Stimulated activated CD4-positive, alpha-beta T cell treated with anti-CD3 and anti-CD28 coated beads, Interleukin-4, amount 100 ng/mL, for 24 hours (primary cell): ENCODE measurements around the gene SUN3.
A peak's percentile ranks its signal among the peaks of the same experiment; 100 is the strongest.
"Not testable (repeated sequence)": the region's sequence is repeated elsewhere in the genome, so short reads cannot be mapped to it uniquely, and the experiment has no call there.

ENCODE experiments used
- DNase-seq: peaks from one replicate; pipeline ENCODE4 v3.0.0-alpha.2; 2020

The SUN3 gene

DNA sequence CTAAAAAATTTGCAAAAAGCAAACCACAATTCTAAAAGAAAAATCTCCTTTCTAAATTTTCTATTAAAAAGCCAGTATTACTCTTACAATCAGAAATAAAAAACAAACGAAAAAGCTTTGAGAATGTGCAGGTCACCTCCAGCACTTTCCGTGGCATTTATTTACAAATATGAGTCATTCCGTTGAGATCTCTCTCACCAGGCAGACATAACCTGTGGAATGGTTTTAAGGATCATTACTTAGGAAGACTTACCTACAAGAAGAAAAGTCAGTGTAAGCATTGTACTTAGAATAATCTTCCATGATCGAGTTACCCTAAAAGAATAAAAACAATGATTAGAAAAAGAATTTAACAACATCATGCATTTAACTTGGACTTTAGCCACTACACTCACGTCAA lies 3.3 kb downstream of the SUN3 start:
- DNase-seq = no peak

DNA sequence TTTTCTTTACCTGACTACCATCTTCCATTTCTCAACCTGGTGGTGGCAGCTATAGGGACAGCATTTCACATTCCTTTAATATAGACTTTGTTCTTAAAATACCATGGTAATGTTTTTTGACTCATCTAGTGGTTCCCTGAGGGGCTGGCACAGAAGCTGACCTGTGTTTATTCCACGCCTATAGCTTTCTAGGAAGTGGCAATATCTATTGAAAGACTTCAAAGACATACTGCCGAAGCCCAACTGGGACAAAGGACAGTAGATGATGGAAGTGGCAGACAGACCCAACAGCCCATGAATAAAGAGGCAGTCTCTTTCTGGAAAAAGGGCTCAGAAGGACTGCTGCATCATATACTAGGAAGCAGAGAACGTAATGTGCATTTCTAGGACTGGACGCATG lies 11.2 kb downstream of the SUN3 start:
- no peak for DNase-seq

DNA sequence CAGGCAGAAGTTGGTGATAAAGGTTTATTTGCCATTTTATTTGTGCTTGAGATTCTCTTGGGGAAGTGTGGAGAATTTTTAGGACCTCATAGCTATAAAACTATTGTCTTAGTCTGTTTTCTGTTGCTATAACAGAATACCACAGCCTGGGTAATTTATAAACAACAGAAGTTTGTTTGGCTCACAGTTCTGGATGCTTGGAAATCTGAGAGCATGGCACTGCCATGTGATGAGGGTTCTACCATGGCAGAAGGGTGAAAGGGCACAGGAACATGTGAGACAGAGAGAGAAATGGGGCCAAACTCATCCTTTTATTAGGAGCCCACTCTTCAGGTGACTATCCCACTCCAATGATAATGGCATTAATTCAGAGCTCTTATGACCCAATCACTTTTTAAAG lies 12.3 kb downstream of the SUN3 start:
- DNase-seq = no peak

DNA sequence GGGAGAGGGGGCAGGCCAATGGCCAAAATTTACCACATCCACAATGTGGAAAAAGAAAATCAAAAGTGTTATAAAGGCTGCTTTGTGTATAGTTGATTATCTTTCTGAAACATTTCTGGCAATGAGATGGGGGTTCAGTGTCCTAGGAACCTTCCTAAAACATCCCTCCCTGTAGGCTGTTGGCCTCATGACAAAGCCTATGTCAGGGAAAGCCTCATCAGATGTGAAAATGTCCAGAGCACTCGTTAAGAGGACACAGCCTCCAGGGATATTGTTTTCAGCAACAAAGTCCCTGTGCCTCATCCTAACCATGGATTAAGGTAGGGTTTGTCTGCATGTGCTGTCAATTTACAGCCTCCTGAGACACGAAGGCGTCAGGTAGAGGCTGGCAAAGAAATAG lies 17.0 kb downstream of the SUN3 start:
- DNase-seq = no peak

DNA sequence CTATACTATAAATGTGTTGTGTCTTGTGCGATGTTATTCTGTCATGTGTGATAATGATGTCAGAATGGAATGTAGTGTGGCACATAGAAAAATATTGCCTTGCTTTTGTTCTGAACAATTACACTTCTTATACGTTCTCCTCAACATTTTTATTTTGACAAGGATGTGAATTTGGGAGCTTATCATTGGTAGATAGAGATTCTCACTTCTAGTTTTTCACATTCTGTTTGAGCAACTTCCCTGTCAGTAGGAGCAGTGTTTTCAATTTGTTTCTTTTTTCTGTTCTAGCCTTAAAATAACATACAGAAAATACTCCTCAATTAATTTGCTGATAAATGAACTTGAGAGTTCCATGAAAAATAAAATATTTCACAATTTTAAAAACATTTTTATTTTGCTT lies 17.6 kb downstream of the SUN3 start:
- no peak for DNase-seq

DNA sequence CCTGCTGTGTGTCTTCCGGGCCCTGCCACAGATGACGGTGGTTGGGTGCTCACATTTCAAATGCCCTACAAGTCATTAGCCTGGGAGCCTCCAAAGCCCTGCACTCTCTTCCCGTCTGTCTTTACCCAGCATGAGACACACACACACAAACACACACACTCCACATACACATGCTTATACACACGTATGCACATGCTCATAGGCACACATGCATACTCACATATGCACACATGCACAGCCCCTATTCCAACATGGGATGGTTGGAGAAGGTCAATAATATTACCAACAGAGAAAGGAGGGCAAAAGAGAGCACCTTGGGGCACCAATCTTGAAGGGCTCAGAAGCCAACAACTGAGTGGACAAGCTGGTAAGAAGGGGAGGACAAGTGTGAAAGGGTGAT lies 19.0 kb downstream of the SUN3 start:
- DNase-seq = no peak

DNA sequence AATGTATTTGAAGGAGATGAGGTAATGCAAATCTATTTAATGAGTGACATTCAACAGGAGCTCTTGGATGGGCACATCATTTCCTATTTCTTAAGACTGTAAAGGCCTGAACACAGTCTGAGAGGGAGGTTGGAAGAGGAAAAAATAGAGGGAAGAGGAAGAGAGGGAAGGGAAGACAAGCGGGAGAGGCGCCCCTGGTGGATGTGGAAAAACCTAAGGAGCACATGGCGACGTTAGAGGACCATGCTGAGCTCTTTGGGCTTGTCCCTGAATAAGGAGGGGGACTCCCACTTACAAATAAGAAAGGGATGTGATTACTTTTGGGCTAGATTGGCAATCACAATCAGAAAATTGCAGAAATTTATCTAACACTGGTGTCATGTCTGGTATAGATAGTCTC lies 19.6 kb downstream of the SUN3 start:
- no peak for DNase-seq

DNA sequence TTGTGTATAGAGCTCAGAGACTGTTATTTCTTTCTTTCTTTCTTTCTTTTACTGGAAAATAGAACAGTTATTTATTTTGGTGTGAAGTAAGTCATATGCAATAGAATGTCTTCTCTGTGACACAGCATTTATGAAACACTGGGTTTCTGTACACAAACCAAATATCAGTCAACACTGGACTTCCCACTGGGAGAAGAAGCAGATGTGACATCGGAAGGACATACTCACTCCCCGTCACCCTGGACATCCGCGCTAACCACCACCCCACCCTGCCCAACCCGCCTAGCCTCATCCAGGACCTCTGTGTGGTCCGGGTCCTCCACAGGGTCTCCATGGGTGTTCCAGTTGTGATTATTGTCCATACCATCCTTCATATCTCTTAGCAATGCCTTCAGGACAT lies 22.0 kb downstream of the SUN3 start:
- no peak for DNase-seq

DNA sequence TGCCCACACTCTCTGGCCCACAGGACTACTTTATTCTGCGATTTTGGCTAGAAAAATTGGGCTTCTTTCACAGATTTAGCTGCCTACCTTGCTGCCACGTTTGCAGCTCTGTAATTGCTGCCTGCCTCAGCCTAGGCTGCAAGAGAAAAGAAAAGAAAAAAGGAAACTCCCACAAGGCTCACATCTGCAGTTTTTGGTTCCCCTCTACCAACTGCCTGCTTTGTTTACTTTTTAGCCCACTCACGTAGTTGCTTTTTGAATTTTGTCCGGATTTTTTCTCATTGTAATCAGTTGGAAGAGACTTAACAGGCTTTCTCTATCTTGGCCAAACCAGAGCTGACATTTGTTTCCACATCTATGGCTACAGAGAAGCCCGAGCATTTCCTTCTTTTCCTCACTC lies 24.3 kb downstream of the SUN3 start:
- no peak for DNase-seq

DNA sequence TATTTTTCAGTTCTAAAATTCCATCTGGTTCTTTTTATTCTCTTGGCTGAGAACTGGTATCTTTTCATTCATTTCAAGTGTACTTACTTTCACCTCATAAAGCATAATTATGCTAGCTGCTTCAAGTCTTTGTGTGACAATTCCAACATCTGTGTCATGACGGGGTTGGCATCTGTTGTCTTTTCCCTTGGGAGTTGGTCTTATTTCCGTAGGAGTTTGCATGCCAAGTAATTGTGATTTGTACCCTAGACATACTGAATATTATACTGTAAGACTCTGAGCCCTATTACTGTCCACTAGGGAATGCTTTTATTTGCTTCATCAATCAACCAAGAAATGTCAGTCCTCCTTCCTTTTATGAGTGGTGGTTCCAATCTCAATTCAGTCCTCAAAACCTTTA lies 24.9 kb downstream of the SUN3 start:
- DNase-seq = no peak

DNA sequence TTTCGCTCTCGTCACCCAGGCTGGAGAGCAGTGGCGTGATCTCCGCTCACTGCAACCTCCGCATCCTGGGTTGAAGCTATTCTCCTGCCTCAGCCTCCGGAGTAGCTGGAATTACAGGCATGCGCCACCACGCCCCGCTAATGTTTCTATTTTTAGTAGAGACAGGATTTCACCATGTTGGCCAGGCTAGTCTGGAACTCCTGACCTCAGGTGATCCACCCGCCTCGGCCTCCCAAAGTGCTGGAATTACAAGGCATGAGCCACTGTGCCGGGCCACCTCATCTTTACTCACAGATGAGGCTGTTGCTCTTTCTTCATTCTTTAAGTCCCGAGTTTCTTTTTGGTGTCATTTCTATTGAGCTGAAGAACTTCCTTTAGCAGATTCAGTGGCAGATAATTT lies 28.7 kb downstream of the SUN3 start:
- not testable (repeated sequence) for DNase-seq

DNA sequence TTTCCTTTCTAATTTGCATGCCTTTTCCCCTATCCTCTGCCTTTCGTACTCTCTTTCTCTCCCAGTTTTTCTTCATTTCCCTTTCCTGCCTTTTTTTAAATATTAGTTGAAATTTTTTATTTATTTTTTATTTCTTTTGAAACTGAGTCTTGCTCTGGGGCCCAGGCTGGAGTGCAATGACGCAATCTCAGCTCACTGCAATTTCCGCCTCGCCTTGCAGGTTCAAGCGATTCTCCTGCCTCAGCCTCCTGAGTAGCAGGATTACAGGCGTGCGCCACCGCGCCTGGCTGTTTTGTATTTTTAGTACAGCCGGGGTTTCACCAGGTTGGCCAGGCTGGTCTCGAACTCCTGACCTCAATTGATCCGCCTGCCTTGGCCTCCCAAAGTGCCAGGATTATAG lies 29.5 kb downstream of the SUN3 start:
- DNase-seq = no peak

DNA sequence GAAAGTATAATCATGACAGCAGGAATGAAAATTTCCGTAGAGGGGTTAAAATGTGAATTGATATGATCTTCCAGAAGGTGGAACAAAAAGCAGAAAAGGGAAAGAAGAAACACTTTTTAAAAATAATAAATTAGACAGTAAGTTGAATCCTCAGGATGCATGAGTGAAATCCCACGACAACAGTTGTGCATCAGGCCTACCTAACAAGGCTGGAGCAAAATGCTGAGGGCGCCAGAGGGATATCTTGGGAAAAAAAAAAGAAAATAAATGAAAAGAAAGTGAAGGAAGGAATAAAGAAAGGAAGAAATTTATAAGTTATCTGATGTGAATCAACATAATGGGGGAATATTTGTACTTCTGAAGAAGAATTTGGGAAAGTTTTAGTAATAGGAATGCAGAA lies 36.5 kb downstream of the SUN3 start:
- DNase-seq = no peak

DNA sequence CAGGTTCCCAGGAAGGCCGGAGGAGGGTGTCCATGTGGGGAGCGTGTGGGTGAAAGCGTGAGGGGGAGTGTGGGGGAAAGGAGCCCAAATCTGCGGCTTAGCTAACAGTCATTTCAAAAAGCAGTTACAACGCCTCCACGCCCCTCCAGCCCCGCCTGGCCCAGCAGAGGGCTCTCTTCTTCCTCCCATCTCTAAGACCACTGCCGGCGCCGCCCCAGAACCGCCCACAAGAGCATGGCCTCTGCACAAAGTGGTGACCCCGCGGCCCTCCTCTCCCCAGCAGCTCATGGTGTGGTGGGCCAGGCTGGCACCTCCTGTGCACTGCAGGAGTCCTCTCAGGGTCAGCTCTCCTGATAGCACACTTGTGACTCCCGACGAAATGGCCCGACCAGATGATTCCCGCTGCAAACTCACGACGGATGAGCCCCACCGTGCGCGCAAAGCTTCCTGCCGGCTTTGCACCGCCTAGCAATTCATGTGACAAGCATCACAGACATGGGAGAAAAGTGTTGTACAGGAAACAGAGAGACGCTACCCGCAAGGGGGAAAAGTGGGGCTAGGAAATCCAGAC lies 37.1 kb downstream of the SUN3 start:
- peak; percentile 84 for DNase-seq

DNA sequence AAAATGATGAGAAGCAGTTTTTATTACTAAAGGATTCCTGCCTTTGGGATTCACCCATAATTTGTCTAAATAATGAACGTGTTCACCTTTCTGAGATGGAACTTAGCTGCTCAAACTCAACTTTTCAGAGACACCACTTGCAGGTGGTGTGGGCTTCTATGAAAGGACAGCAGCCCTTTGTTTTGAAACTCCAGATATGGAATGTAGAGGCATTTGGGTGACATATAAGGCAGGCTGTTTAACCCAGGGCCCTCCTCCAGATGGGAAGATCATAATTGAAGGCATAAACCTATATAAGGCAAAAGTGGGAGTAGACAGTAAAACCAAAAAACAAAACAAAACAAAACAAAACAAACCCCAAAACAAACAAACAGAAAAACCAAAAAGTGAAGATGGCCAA lies 37.6 kb downstream of the SUN3 start:
- DNase-seq = no peak

DNA sequence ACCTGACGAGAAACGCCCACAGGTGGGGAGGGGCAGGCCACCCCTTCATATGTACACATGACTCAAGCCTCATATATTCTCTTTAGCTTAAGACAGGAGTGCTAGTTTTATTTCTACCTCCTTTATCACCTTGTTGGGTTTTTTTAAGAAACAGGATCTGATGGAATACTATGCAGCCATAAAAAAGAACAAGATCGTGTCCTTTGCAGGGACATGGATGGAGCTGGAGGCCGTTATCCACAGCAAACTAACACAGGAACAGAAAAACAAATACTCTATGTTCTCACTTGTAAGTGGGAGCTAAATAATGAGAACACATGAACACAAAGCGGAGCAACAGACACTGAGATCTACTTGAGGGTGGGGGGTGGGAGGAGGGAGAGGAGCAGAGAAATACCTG lies 38.3 kb downstream of the SUN3 start:
- no peak for DNase-seq

DNA sequence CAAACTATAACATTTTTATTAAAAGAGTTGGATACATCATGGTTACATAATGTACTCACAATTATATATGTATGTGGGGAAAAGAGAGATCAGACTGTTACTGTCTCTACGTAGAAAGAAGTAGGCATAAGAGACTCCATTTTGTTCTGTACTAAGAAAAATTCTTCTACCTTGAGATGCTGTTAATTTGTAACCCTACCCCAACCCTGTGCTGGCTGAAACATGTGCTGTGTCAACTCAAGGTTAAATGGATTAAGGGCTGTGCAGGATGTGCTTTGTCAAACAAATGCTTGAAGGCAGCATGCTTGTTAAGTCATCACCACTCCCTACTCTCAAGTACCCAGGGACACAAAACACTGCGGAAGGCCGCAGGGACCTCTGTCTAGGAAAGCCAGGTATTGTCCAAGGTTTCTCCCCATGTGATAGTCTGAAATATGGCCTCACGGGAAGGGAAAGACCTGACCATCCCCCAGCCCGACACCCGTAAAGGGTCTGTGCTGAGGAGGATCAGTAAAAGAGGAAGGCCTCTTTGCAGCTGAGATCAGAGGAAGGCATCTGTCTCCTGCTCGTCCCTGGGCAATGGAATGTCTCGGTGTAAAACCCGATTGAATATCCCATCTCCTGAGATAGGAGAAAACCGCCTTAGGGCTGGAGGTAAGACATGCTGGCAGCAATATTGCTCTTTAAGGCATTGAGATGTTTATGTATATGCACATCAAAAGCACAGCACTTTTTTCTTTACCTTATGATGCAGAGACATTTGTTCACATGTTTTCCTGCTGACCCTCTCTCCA lies 39.1 kb downstream of the SUN3 start:
- DNase-seq = not testable (repeated sequence)

DNA sequence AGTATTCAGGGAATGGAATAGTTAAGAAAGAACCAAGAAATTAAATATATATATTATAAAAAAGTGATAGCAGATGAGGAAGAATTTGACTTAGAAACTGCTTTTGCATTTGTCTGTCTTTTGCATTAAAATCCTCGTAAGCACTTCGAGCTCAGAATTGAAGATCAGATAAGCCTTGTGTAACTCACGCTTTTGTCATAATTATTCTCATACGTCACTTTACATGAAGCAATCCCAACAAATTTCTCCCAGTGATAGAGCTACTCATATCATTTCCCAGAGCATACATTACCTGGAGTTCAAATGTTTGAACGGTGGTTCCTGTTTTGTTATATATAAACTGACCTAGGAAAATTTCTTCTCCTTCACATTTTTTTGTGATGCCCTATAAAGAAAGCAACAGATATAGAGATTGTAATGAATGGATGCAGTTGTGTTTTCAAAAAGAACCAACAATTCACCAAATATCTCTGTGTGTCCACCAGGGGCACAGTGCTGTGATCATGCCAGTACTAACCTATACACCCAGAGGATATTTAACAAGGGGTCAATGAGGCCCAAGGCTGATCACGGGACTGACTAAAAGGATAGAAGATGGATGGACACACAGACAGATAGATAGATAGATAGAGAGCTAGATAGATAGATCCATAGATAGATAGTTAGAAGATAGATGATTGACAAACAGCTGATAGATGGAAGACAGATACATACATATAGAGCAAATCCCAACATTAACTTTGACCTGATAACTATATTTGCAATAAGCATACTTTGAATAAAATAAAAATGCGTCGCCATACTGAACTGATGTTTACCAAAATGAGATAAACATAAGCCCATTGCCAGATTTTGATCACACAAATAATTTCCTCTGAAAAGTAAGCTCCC lies 40.2 kb downstream of the SUN3 start:
- no peak for DNase-seq

DNA sequence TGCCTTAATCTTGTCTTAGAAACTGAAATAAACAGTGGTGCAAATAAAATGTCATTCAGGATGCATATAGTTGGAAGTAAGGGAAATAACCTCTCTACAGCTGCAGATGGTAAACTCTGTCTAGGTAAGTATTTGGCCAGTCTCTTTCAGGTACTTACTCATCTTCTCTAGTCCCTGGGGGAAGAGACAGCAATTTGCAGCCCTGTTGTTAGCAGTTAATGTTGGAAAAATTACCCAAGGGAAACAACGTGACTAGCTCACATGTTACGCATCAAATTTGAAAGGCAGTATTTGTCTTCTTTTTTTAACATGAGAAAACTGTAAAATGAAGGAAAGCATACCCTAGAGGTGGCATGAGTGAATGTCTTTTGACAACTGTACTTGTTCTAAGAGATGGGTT lies 46.3 kb downstream of the SUN3 start:
- DNase-seq = no peak

DNA sequence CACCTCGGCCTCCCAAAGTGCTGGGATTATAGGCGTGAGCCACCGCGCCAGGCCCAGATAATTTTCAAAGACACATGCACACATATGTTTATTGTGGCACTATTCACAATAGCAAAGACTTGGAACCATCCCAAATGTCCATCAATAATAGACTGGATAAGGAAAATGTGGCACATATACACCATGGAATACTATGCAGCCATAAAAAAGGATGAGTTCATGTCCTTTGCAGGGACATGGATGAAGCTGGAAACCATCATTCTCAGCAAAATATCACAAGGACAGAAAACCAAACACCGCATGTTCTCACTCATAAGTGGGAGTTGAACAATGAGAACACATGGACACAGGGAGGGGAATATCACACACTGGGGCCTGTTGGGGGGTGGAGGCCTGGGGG lies 48.3 kb downstream of the SUN3 start:
- not testable (repeated sequence) for DNase-seq

DNA sequence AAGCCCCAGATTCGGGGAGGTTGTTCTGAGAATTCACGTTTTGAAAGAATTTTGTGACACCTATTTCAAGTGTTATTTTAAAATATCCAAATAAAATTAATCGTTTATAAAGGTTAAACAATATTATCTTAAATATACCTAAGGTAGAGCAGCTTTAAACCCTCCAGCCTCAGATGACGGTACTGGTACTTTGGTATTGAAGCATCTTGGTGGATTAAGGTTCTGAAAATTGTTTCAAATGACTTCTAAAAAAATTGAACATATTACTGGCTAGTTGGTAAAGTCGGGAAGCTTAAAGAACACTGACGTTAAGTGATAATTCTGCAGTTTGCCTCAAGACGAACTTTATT lies 49.1 kb downstream of the SUN3 start:
- no peak for DNase-seq

DNA sequence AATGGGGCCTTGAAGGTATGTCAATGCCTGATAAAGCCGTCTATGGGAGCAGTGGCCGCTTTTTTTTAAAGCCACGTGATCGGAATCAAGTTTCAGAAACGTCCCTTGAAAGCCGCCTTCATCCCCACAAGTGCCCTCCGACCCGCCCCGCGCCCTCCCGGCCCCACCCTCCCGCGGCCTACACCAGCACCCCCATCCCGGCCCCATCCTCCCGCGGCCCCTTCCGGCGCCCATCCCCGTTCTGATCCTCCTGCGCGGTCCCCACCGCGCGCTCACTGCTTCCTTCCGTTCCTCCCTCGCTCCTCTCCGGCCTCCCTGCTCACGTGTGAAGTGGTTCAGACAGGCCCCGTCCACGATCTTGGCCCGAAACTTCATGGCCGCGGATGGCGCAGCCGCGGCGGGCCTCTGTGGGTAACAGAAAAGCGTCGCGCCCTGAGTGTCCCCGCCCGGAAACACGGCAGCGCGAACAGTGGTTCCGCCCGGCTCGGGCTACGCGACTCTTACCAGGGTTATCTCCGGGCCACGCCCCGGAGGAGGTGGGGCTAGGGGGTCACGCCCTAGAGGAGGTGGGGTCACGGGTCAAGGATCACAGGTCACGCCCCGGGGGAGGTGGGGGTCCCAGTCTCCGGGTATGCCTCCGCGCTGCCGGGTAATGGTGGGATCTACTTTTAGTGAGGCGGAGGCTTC lies 49.6 kb downstream of the SUN3 start, which contains the start of gene HUS1:
Gene HUS1 (minus strand): TSS at position 471 of the 687 bp plus-strand sequence. CDS start 96 bp downstream, at position 375.
- peak; percentile 94 for DNase-seq

DNA sequence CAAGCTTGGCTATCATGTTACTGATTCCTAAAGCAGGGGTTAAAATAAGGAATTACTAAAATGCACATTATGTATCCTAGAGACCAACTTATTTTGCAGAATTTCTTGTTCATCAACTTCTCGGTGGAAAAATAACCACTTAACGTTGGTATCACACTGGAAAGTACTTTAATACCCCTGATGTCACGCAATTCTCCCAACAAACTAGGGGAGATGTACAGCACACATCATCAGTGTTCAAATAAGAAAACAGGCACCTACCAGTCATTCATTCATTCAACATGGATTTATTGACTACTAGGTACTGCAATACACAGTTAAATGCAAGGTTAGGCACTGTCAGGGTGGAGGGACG lies 50.1 kb downstream of the SUN3 start:
- DNase-seq = no peak
